ENCODE measurements around the gene LCE7A.

The LCE7A gene

GRCh38 chr1:152859696-152860095 is at the start of gene LCE7A:
Gene LCE7A, plus strand, starts transcription at chr1:152859996. Its CDS starts 702 bp downstream, at chr1:152860698.
- DNase-seq (ENCODE audit: low read depth), result no peak

GRCh38 chr1:152811050-152811449 is 48.7 kb upstream of the LCE7A start:
- no peak for DNase-seq (ENCODE audit: low read depth)

- no peak for DNase-seq (ENCODE audit: low read depth)
Measured at GRCh38 chr1:152811671-152812070, 48.1 kb upstream of the LCE7A start, which contains the start of gene LCE1B. Gene LCE1B, plus strand, starts transcription at chr1:152811971. Its CDS starts 476 bp downstream, at chr1:152812447.

GRCh38 chr1:152817309-152817708 is 42.5 kb upstream of the LCE7A start:
- DNase-seq (ENCODE audit: low read depth), result no peak

- DNase-seq (ENCODE audit: low read depth), result no peak
Measured at GRCh38 chr1:152823294-152823693, 36.5 kb upstream of the LCE7A start.

- no peak for DNase-seq (ENCODE audit: low read depth)
Measured at GRCh38 chr1:152824964-152825363, 34.8 kb upstream of the LCE7A start.

GRCh38 chr1:152827173-152827572 is 32.6 kb upstream of the LCE7A start, which contains the start of gene LCE1A:
Gene LCE1A, plus strand, starts transcription at chr1:152827473. Its CDS starts 0 bp downstream, at chr1:152827473.
- no peak for DNase-seq (ENCODE audit: low read depth)

- no peak for DNase-seq (ENCODE audit: low read depth)
Measured at GRCh38 chr1:152836870-152837269, 22.9 kb upstream of the LCE7A start.

GRCh38 chr1:152842556-152842955 is 17.2 kb upstream of the LCE7A start, which contains the start of gene LCE6A:
Gene LCE6A, plus strand, starts transcription at chr1:152842856. Its CDS starts 665 bp downstream, at chr1:152843521.
- no peak for DNase-seq (ENCODE audit: low read depth)

- peak; percentile 86 for DNase-seq (ENCODE audit: low read depth)
Measured at GRCh38 chr1:152855661-152856060, 4.1 kb upstream of the LCE7A start.

GRCh38 chr1:152858062-152858461 is 1.7 kb upstream of the LCE7A start:
- no peak for DNase-seq (ENCODE audit: low read depth)

- DNase-seq (ENCODE audit: low read depth), result no peak
Measured at GRCh38 chr1:152860129-152860528, 333 bp downstream of the LCE7A start.

- no peak for DNase-seq (ENCODE audit: low read depth)
Measured at GRCh38 chr1:152861374-152861773, 1.6 kb downstream of the LCE7A start.

- DNase-seq (ENCODE audit: low read depth), result no peak
Measured at GRCh38 chr1:152864443-152864842, 4.6 kb downstream of the LCE7A start.

- no peak for DNase-seq (ENCODE audit: low read depth)
Measured at GRCh38 chr1:152866321-152866720, 6.5 kb downstream of the LCE7A start.

GRCh38 chr1:152869808-152870419 is 10.1 kb downstream of the LCE7A start:
- peak; percentile 64 for DNase-seq (ENCODE audit: low read depth)

GRCh38 chr1:152870831-152871730 is 11.3 kb downstream of the LCE7A start:
- no peak for DNase-seq (ENCODE audit: low read depth)

GRCh38 chr1:152871731-152872126 is 11.9 kb downstream of the LCE7A start:
- no peak for DNase-seq (ENCODE audit: low read depth)

GRCh38 chr1:152873495-152873894 is 13.7 kb downstream of the LCE7A start:
- no peak for DNase-seq (ENCODE audit: low read depth)

- no peak for DNase-seq (ENCODE audit: low read depth)
Measured at GRCh38 chr1:152876827-152877226, 17.0 kb downstream of the LCE7A start.

- DNase-seq (ENCODE audit: low read depth), result no peak
Measured at GRCh38 chr1:152878042-152878441, 18.2 kb downstream of the LCE7A start, which contains the start of gene SMCP. Gene SMCP, plus strand, starts transcription at chr1:152878322. Its CDS starts 6,101 bp downstream, at chr1:152884423.

GRCh38 chr1:152879559-152880198 is 19.9 kb downstream of the LCE7A start:
- no peak for DNase-seq (ENCODE audit: low read depth)
